Epithelial cell of esophagus (primary cell): ENCODE measurements around the gene CAMSAP1.
A peak's percentile ranks its signal among the peaks of the same experiment; 100 is the strongest.

Experiments
- DNase-seq: peaks from one replicate; pipeline ENCODE4 v3.0.0; 2010; ENCODE audit warnings: low read depth
- H3K4me3 ChIP-seq: 2 replicates; pipeline ENCODE4 v1.5.1; 2011; ENCODE audit warnings: mild to moderate bottlenecking, low read length, control low read depth
- CTCF ChIP-seq: IDR thresholded peaks from 2 replicates; pipeline ENCODE4 v1.5.1; 2011; ENCODE audit warnings: low read depth, mild to moderate bottlenecking, low read length, control low read depth, inconsistent platforms; ENCODE audit not compliant: insufficient read depth; ENCODE audit errors: missing control alignments

The CAMSAP1 gene

GRCh38 chr9:135905380-135906258 is 1.7 kb downstream of the CAMSAP1 start:
- no peak for TF ChIP-seq CTCF
- DNase-seq = peak; percentile 92

DNA sequence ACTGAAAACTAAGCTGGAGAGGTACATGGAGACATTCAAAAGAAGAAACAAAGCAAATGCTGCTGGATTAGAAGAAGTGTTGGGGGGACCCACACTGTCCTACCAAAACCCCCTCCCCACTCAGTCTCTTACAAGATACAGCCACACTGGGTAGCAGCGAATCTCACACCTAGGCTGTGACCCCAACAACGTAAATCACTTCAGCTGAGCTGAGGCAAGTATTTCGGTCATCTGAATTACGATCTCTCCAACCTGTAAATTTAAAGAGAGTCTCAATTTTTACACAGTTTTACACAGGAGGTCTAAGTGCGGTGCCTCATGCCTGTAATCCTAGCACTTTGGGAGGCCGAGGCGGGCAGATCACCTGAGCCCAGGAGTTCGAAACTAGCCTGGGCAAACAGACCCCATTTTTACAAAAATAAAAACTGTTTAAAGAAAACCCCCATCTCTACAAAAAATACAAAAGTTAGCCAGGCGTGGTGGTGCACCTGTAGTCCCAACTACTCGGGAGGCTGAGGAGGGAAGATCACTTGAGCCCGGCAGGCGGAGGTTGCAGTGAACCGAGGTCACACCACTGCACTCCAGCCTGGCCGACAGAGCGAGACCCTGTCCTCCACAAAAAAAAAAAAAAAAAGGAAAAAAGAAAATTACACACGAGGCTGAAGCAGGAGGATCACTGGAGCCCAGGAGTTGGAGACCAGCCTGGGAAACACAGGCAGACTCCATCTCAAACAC is 3.4 kb downstream of the CAMSAP1 start:
- no peak overlapping the region for H3K4me3 ChIP-seq
- DNase-seq = no peak
- no peak for TF ChIP-seq CTCF

More at GRCh38 chr9:135905380-135906258, 1.7 kb downstream of the CAMSAP1 start:
- peak overlapping the region; percentile 81 for H3K4me3 ChIP-seq

GRCh38 chr9:135903358-135903656 is 4.0 kb downstream of the CAMSAP1 start:
- no peak for TF ChIP-seq CTCF
- no peak for DNase-seq
- H3K4me3 ChIP-seq = no peak overlapping the region

DNA sequence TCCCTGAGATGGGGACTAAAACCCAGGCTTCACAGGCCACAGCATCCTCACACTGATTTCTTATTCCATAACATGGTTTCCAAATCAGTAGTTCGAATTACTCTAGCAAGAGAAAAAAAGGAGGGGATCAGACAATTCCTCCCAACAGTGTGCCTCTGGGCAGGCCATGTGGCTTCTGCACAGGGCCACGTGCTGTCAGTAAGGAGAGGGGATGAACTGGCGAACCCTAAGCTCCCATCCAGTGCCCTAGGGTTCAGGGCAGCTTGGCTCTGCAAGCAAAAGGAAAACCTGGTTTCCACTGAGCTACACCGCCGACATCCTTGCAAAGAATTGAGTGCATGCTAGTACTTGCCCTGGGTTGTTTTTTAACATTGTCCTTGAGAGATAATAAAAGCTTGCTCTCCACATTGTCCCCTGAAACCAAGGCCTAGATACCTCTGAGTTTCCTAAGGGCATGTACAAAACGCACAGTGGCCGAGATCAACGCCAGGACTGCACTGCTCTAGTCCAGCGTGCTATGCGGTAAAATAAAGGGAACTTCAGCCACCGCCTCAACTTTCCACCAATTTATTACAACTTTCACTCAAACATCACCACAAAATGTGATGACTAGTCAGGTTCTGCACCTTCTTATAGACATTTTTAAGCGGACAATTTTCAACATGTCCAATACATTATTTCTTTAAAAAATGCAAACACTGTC is 4.5 kb downstream of the CAMSAP1 start:
- DNase-seq = peak; percentile 69
- H3K4me3 ChIP-seq = no peak overlapping the region
- TF ChIP-seq CTCF = no peak

DNA sequence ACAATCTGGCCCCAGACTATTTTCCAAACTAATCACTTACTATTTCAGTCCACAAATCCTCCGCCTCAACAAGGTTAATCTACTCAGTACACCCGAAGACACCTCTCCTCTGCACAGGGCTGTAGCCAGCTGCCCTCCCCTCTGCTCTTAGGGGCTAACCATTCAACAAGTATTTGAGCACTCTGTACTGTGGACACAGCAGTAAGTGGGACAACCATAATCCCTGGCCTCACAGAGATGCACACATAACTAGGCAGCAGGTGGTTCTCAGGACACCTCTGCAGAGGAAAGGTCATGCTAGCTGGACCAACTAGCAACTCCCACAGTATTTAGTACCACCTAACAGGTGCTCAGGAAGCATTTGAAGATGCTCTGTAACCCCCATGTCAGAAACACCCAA is 5.5 kb downstream of the CAMSAP1 start:
- H3K4me3 ChIP-seq = no peak overlapping the region
- no peak for DNase-seq
- TF ChIP-seq CTCF = no peak

GRCh38 chr9:135901031-135901758 is 6.2 kb downstream of the CAMSAP1 start:
- no peak for TF ChIP-seq CTCF
- no peak overlapping the region for H3K4me3 ChIP-seq
- DNase-seq = no peak
